ENCODE data around the gene GZMM.
A peak's percentile ranks its signal among the peaks of the same experiment; 100 is the strongest.

Gene GZMM

DNA sequence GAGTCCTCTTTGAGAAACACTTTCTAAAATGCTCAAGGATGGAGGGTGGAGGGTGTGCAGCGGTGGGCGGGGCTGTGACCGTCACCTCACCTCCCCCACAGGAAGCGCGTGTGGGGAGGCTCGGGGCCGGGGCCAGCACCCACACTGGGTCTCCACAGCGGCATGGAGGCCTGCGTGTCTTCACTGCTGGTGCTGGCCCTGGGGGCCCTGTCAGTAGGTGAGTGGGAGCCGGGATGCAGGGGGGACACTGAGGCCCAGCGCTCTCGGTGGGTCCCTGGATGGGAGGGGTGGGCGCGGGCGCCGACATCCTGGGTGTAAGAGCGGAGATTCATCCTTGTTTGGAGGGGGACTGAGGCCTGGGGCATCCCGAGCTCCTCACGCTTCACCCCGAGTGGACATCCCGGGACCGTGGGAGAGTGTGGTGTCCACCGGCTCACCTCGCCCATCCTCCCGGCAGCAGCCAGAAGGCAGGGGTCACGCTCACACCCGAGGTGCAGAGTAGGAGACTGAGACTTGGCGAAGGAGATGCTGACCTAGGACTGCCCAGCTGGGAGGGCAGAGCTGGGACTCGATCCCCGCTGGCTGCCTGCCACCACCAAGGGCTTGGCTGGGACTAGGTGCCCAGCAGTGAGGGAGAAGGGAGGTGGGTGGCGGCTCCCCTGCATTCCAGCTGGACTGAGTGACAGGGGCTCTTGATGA is at the start of gene GZMM:
Gene GZMM, plus strand, starts transcription at position 144 of the 699 bp plus-strand sequence. Its CDS starts 19 bp downstream, at position 163.
- DNase-seq (ENCODE audit: low spot score): no peak

DNA sequence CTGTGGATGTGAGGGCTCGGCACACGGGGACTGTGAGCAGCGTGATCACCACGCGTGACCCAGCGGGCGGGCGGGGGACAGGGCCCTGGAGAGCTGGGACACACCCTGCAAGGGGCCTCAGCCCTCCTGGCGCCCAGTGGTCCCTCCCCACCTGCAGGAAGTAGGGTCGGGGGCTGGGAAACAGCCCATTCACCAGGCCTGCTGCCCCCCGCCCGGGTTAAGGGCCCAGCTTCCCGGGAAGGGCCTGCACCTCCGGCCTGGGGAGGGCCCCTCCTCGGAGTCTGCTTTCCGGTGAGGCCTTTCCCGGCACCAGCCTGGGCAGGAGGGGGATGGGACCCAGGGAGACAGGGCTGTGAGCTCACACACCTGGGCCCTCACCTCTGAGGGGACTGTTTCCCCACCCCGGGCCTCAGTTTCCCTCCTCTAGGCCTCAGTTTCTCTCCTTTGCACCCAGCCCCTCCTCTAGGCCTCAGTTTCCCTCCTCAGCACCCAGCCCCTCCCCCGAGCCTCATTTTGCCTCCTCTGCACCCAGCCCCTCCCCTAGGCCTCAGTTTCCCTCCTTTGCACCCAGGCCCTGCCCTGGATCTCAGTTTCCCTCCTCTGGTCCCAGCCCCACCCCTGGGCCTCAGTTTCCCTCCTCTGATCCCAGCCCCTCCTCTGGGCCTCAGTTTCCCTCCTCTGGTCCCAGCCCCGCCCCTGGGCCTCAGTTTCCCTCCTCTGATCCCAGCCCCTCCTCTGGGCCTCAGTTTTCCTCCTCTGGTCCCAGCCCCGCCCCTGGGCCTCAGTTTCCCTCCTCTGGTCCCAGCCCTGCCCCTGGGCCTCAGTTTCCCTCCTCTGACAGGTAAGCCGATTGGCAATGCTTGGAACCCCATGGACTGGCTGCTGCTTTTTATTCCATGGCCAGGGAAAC is 49.4 kb upstream of the GZMM start:
- DNase-seq (ENCODE audit: low spot score): no peak

DNA sequence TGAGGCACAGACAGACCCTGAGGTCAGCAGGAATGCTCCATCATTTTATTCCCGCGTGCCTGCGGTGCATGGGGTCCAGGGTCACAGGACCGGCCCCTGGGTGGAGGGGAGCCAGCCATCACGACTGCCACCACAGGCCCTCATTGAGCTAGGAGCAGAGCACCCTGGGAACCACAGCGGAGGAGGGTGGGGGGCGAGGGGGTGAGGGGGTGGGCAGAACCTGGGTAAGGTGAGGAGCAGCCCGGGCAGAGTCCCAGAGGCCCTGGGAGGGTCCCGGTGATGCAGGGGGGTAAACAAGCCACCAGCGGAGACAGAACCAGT is 48.8 kb upstream of the GZMM start:
- no peak for DNase-seq (ENCODE audit: low spot score)

DNA sequence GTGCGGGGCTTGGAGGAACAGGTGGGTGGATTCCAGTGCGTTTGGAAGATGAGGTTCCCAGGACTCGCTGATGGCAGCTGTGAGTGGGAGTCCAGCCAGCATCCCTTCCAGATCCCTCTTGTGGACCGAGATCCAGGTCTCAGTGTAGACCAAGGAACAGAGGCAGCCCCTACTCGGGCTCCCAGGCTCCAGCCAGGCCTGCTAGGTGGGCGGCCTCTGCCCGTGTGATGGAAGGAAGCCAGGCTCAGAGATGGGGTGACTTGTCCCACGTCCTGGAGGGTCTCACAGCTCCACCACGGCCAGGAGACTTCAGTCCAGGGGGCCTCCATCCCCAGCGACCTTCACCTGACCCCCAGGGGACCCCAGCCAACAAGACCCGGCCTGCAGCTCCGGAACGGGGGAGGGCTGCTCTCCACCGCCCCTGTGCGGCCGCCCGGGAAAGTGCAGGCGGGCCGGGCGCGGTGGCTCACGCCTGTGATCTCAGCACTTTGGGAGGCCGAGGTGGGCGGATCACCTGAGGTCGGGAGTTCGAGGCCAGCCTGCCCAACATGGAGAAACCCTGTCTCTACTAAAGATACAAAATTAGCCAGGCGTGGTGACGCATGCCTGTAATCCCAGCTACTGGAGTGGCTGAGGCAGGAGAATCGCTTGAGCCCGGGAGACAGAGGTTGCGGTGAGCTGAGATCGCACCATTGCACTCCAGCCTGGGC is 48.3 kb upstream of the GZMM start:
- peak; percentile 82 for DNase-seq (ENCODE audit: low spot score)

DNA sequence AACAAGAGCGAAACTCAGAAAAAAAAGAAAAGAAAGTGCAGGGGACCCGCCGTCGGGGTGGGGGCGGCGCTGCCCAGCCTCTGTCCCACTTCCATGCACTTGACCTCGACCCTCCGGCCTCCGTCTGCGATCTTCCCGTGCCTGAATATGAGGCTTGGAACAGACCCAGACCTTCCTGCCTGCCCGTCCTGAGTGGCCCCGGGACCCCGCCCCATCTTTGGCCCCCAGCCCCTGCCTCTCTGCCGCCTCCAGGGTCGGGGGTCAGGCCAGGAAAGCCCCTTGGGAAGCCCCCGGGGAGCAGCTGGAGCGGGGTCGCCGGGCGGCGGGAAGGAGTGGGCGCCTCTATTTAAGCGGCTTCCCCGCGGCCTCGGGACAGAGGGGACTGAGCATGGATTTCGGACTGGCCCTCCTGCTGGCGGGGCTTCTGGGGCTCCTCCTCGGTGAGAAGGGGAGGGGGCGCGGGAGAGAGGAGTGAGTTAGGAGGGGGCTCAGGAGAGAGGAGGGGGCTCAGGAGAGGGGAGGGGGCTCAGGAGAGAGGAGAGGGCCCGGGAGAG is 47.7 kb upstream of the GZMM start, which contains the start of gene MADCAM1:
Gene MADCAM1, plus strand, starts transcription at position 375 of the 554 bp plus-strand sequence. Its CDS starts 14 bp downstream, at position 389.
- DNase-seq (ENCODE audit: low spot score): no peak

DNA sequence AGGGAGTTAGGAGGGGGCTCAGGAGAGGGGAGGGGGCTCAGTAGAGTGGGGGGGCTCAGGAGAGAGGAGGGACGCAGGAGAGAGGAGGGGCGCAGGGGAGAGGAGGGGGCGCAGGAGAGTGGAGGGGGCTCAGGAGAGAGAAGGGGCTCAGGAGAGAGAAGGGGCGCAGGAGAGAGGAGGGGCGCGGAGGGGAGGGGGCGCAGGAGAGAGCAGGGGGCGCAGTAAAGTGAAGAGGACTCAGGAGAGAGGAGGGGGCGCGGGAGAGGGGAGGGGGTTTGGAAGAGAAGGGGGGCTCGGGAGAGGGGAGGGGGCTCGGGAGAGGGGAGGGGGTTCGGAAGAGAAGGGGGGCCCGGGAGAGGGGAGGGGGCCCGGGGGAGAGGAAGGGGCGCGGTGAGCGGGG is 46.9 kb upstream of the GZMM start:
- no peak for DNase-seq (ENCODE audit: low spot score)

DNA sequence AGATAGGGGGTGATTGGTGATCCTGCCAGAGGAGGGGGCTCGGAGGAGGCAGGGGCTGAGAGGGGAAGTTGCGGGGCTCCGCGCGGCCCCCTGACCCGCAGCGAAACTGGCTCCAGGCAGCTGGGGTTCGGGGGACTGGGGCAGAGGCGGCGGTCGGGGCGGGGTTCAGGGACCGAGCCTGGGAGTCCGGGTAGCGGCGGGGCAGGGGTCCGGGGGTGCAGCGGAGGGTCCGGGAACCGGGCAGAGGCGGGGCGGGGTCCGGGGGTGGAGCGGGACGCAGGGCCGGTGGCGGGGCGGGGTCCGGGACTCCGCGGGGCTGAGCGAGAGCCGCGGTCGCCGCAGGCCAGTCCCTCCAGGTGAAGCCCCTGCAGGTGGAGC is 46.4 kb upstream of the GZMM start:
- no peak for DNase-seq (ENCODE audit: low spot score)

DNA sequence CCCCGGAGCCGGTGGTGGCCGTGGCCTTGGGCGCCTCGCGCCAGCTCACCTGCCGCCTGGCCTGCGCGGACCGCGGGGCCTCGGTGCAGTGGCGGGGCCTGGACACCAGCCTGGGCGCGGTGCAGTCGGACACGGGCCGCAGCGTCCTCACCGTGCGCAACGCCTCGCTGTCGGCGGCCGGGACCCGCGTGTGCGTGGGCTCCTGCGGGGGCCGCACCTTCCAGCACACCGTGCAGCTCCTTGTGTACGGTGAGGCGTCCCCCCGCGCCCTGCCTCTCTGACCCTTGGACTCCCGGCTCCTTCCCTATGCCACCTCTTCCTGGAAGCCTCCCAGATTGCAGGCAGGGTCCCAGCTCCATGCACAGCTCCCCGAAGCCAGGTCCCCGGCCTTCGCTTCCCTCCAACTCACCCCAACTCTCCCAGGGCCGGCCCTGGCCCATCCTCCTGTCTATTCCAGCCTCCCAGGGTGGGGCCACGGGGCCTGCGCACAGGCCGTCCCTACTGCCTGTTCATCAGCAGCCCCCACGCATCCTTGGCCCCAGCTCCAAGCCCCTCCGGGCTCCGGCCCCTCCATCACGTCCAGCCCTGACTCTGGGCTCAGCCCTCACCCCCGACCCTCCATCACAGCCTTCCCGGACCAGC is 45.9 kb upstream of the GZMM start:
- peak; percentile 46 for DNase-seq (ENCODE audit: low spot score)

DNA sequence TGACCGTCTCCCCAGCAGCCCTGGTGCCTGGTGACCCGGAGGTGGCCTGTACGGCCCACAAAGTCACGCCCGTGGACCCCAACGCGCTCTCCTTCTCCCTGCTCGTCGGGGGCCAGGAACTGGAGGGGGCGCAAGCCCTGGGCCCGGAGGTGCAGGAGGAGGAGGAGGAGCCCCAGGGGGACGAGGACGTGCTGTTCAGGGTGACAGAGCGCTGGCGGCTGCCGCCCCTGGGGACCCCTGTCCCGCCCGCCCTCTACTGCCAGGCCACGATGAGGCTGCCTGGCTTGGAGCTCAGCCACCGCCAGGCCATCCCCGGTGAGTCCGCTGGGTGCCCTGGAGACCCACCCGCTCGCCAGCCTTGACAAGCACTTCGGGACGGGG is 45.4 kb upstream of the GZMM start:
- peak; percentile 68 for DNase-seq (ENCODE audit: low spot score)

DNA sequence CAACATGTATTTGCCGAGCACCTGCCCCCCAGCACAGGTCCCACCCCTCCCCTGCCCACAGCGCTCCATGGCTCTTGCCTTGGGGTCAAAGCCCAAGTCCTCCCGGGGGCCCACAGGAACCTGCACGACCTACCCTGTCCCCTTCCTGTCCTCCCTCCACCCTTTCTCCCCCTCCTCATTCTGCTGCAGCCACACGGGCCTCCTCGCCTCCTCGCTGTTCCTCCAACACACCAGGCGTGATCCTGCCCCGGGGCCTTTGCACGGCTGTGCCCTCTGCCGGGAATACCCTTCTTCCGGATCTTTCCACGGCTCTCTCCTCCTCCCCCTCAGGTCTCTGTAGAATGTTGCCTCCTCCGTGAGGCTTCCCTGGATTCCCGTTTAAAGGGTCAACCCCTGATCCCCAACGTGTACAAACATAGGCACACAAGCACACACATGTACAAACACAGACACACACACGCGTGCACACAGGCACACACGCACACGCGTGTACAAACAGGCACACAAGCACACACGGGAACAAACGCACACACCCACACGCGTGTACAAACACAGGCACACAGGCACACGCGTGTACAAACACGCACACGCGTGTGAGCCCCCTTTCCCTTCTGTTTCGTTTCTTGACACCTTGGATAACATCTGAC is 44.8 kb upstream of the GZMM start:
- no peak for DNase-seq (ENCODE audit: low spot score)

DNA sequence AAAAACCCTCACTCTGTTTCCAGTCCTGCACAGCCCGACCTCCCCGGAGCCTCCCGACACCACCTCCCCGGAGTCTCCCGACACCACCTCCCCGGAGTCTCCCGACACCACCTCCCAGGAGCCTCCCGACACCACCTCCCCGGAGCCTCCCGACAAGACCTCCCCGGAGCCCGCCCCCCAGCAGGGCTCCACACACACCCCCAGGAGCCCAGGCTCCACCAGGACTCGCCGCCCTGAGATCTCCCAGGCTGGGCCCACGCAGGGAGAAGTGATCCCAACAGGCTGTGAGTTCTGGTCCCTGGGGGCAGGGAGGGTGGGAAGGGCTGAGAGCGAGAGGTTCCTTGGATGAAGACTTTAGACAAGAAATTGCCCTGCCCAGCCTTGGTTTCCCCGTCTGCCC is 42.2 kb upstream of the GZMM start:
- DNase-seq (ENCODE audit: low spot score): no peak

DNA sequence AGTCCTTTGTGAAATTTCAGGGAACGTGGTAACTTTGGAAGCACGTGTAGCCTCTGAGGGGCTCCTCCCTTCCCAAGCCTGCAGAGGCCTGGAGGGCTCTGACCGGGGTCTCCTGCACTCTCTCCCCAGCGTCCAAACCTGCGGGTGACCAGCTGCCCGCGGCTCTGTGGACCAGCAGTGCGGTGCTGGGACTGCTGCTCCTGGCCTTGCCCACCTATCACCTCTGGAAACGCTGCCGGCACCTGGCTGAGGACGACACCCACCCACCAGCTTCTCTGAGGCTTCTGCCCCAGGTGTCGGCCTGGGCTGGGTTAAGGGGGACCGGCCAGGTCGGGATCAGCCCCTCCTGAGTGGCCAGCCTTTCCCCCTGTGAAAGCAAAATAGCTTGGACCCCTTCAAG is 39.2 kb upstream of the GZMM start:
- DNase-seq (ENCODE audit: low spot score): no peak

DNA sequence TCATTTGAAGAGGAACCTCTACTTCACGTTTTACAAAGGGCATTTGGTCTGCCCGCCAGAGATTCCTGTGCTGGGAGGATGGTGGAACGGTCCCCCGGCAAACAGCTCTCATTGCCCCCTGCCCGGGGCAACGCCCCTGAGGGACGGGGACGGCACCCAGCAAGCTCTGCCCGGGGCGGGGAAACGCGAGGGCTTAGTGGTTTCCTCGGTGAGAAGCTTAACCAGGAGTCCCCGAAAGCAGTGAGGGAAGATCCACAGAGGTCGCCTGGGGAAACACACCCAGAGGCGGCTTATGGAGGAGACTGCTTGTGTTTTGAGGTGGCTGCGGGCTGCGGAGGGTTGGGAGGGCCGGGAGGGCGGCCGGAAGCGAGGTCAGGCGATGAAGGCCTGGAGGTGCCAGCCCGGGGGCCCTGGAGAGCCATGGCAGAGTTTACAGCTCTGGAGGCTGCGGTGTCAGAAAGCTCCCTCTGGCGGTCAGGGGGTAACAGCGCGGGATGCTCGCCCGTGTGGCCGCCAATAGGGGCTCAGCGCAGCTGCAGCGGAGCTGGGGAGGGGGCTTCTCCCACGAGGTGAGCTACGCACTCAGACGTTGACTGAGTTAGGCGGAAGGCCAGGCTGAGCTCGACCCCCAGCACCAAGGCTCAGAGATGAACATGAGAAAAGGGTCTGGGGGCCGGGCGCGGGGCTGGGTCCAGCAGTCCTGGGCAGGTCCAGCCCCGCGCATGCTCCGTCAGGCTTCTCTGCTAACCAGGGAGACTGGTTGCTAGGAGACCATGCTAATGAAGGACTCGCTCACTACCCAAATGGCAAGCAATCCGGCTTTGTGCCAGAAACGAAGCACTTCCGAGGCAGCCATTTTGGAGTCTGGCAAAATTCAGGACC is 37.2 kb upstream of the GZMM start:
- DNase-seq (ENCODE audit: low spot score): peak; percentile 92

DNA sequence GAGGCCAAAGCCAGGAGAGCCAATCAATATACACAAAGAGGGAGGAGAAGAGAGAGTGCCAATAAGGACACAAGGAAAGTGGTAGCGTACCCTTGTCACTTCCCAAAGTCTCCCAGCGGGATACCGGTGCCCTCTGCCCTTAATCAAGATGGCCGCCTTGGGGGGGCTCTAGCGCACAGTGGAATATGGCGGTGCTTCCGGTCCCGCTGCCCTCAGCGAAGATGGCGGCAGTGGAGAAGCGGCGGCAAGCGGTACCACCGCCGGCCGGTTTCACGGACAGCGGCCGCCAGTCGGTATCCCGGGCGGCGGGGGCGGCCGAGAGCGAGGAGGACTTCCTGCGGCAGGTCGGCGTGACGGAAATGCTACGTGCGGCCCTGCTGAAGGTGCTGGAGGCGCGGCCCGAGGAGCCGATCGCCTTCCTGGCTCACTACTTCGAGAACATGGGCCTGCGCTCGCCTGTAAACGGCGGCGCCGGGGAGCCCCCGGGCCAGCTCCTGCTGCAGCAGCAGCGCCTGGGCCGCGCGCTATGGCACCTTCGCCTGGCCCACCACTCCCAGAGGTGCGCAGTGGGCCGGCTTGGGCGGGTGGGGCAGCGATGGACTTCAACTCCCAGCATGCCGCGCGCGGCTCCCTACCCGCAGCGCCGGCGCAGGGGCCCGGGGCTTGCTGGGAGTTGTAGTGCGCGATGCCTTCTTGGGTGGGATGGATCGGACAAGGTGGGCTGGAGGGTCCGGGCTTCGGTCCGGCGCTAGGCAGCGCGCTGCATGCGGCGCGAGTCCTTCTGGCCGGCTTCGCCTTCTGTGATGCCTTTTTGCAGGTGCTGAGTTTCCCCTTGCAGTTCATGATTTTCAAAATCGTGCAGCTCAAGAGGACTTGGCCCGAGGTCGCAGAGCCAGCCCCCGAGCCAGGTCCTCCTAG is 36.3 kb upstream of the GZMM start, which contains the start of gene TPGS1:
Gene TPGS1, plus strand, starts transcription at position 212 of the 918 bp plus-strand sequence. Its CDS starts 10 bp downstream, at position 222.
- DNase-seq (ENCODE audit: low spot score): peak; percentile 87

DNA sequence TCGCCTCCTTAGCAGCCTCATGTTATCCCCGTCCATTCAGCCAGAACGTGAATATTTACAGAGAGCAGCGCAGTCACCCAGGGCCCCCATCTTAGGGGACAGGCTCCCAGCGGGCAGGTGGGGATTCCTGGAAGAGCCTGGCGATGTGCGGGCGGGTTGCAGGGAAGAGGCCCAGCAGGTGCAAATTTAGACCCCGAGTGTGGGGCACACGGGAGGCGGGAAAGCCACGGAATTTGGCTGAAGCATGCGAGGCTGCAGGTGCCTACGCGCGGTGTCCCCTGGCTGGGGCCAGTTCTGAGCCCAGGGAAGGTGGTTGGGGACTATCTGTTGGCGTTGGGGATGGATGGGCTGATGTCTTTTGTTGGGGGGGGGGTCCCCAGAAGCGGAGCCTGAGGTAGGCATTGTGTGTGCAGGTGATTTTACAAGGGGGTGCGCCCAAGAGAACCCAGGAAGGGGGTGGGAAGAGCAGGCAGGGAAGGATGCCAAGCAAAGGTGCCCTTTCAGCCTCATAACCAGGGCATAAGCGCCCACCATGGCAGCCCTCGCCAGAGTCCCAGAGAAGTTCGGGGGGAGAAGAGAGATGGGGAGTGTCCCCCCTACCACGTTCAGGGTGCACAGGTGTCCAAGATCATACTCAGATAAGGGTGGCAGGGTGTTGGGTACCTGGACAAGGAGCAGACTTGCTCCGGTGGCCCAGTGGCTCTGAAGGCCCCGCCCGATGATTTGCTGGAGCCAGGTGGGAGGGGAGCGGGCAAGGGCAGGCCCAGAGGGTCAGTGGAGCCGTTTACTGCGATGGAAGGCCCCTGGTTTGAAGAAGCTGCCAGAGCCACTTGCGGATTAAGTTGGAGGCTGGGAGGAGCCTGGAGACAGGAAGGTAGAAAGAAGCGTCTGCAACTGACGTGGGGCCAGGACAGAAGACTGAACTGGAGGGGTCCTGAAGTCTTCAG is 35.4 kb upstream of the GZMM start:
- DNase-seq (ENCODE audit: low spot score): no peak

DNA sequence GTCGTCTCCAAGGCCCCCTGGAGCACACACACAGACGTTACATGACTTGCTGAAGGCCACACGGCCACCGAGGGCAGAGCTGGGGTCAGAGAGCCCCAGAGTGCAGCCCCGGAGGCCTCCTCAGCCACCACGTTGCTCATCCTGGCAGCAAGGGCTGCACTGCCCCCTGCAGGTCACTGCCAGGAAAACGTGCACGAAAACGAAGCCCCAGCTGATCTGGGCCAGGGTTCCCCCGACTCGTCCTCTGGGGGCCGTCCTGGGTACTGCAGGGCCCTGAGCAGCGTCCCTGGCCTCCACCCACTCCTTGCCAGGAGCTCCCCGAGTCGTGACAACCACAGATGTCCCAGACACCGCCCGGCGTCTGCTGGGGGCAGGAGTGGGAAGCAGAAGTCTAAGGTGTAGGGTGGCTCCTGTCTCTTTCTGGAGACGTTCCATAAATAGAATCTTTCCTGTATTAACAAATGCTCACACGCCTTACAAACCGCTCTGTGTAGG is 33.2 kb upstream of the GZMM start:
- peak; percentile 89 for DNase-seq (ENCODE audit: low spot score)

DNA sequence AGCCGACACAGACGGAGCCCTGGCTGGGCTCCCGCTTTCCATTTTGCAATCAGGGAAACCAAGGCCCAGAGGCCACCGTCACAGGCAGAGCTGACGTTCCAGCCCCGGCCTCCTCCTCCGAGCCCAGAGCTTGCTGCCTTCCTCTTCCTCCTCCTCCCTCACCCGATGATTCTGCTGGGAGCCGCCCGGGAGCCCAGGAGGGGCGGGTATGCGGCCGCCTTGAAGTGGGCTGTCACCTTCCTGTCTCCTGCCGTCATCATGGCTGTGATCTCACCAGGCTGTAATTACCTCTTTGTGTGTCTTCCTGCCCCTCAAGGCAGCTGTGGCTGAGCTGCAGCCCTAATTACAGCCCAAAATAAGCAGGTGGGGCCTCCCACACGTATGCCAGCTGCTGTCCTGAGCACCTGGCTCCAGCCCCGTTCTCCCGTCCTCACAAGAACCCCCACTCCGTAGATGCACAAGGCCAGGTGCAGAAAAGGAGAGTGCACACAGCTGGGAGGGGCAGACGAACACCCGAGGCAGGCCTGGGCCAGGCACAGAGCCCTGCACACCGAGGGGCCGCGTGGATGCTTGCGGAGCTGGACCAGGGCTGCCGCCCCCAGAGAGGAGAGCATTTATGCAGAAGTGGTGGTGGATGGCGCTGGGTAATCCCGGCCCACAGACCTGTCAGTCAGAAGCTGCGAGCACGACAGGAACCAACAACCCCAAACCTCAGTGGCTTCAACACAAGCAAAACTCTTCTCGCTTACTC is 32.6 kb upstream of the GZMM start:
- DNase-seq (ENCODE audit: low spot score): no peak

Data from D341Med (cell line).